Measurements from ENCODE around the gene DMRTB1. TPM values are rescaled to one million over a fixed set of nuclear protein-coding genes. Genes with fewer than 3 reads are reported as not detected.

DMRTB1 gene
- total and polyA plus RNA-seq, 2 donors (not counting 1 experiment from before 2014, with no cell fraction given) = not detected

GRCh38 chr1:53484705-53485477 lies 25.7 kb downstream of the DMRTB1 start:
- H3K79me2 ChIP-seq (ENCODE audit: control insufficient read depth, insufficient read depth, low read length) = no peaks in the 10 kb centered on the region
- H3K4me1 ChIP-seq (ENCODE audit: control insufficient read depth, extremely low read depth, insufficient read depth, low read length) = no peaks in the 10 kb centered on the region
- DNase-seq (ENCODE audit: low read depth in 2 of 2) = no peak
- H3K36me3 ChIP-seq (ENCODE audit: control insufficient read depth, insufficient read depth, low read length) = no peaks in the 10 kb centered on the region
- no peak overlapping the region for H2AFZ ChIP-seq (ENCODE audit: low read length)
- no peak overlapping the region for H3K9ac ChIP-seq (ENCODE audit: insufficient read depth, low read length)
- H4K20me1 ChIP-seq (ENCODE audit: control insufficient read depth, extremely low read depth, insufficient read depth, low read length) = no peaks in the 10 kb centered on the region
- no peak overlapping the region for H3K27ac ChIP-seq (ENCODE audit: insufficient read depth, low read length)
- H3K27me3 ChIP-seq (ENCODE audit: control insufficient read depth, insufficient read depth, low read length) = peaks cover 23% of the 10 kb centered on the region
- TF ChIP-seq EZH2 (IDR thresholded peaks at IDR 0.05; ENCODE audit: low read length, missing control alignments) (no peak), CTCF (conservative IDR thresholded peaks at IDR 0.05 in 1 of 2, IDR thresholded peaks at IDR 0.05 in 1 of 2; ENCODE audit: low read depth in 1 of 2, low read length in 2 of 2) (no peak)
- no peak overlapping the region for H3K4me3 ChIP-seq (replicated peaks in 1 of 4; ENCODE audit: control extremely low read depth in 1 of 4, insufficient read depth in 1 of 4, low read depth in 3 of 4, low read length in 4 of 4)
- no peak overlapping the region for H3K4me2 ChIP-seq (ENCODE audit: extremely low read depth, insufficient read depth, low read length)
- H3K9me3 ChIP-seq (ENCODE audit: control insufficient read depth, insufficient read depth, low read depth, low read length) = no peaks in the 10 kb centered on the region

- peak; percentile 64 to 83 for DNase-seq (ENCODE audit: low read depth in 2 of 2)
- Histone ChIP-seq H3K27me3 (ENCODE audit: control insufficient read depth, insufficient read depth, low read length) (peaks cover 26% of the 10 kb centered on the region), H3K4me1 (ENCODE audit: control insufficient read depth, extremely low read depth, insufficient read depth, low read length) (no peaks in the 10 kb centered on the region), H3K4me3 (replicated peaks in 1 of 4; ENCODE audit: control extremely low read depth in 1 of 4, insufficient read depth in 1 of 4, low read depth in 3 of 4, low read length in 4 of 4) (no peak overlapping the region), H3K79me2 (ENCODE audit: control insufficient read depth, insufficient read depth, low read length) (no peaks in the 10 kb centered on the region), H3K27ac (ENCODE audit: insufficient read depth, low read length) (no peak overlapping the region), H3K4me2 (ENCODE audit: extremely low read depth, insufficient read depth, low read length) (no peak overlapping the region), H3K9ac (ENCODE audit: insufficient read depth, low read length) (no peak overlapping the region), H2AFZ (ENCODE audit: low read length) (no peak overlapping the region), H4K20me1 (ENCODE audit: control insufficient read depth, extremely low read depth, insufficient read depth, low read length) (no peaks in the 10 kb centered on the region), H3K36me3 (ENCODE audit: control insufficient read depth, insufficient read depth, low read length) (no peaks in the 10 kb centered on the region), H3K9me3 (ENCODE audit: control insufficient read depth, insufficient read depth, low read depth, low read length) (no peaks in the 10 kb centered on the region)
- TF ChIP-seq EZH2 (IDR thresholded peaks at IDR 0.05; ENCODE audit: low read length, missing control alignments) (no peak), CTCF (conservative IDR thresholded peaks at IDR 0.05 in 1 of 2, IDR thresholded peaks at IDR 0.05 in 1 of 2; ENCODE audit: low read depth in 1 of 2, low read length in 2 of 2) (peak; percentile 84 to 93)
Observed at GRCh38 chr1:53485478-53486394, 26.5 kb downstream of the DMRTB1 start.

- Histone ChIP-seq H3K27ac (ENCODE audit: insufficient read depth, low read length) (no peak overlapping the region), H3K9ac (ENCODE audit: insufficient read depth, low read length) (no peak overlapping the region), H3K9me3 (ENCODE audit: control insufficient read depth, insufficient read depth, low read depth, low read length) (no peaks in the 10 kb centered on the region), H3K4me3 (replicated peaks in 1 of 4; ENCODE audit: control extremely low read depth in 1 of 4, insufficient read depth in 1 of 4, low read depth in 3 of 4, low read length in 4 of 4) (no peak overlapping the region), H3K79me2 (ENCODE audit: control insufficient read depth, insufficient read depth, low read length) (no peaks in the 10 kb centered on the region), H4K20me1 (ENCODE audit: control insufficient read depth, extremely low read depth, insufficient read depth, low read length) (no peaks in the 10 kb centered on the region), H3K4me1 (ENCODE audit: control insufficient read depth, extremely low read depth, insufficient read depth, low read length) (no peaks in the 10 kb centered on the region), H3K27me3 (ENCODE audit: control insufficient read depth, insufficient read depth, low read length) (peaks cover 26% of the 10 kb centered on the region), H3K4me2 (ENCODE audit: extremely low read depth, insufficient read depth, low read length) (no peak overlapping the region), H3K36me3 (ENCODE audit: control insufficient read depth, insufficient read depth, low read length) (no peaks in the 10 kb centered on the region), H2AFZ (ENCODE audit: low read length) (no peak overlapping the region)
- no peak for DNase-seq (ENCODE audit: low read depth in 2 of 2)
- TF ChIP-seq EZH2 (IDR thresholded peaks at IDR 0.05; ENCODE audit: low read length, missing control alignments) (peak; percentile 7), CTCF (conservative IDR thresholded peaks at IDR 0.05 in 1 of 2, IDR thresholded peaks at IDR 0.05 in 1 of 2; ENCODE audit: low read depth in 1 of 2, low read length in 2 of 2) (no peak)
Observed at GRCh38 chr1:53486395-53487026, 27.3 kb downstream of the DMRTB1 start.
